ENCODE results near the gene NTMT1. TPM values are rescaled to one million over a fixed set of nuclear protein-coding genes. Genes with fewer than 3 reads are reported as not detected.

Gene NTMT1
- total RNA-seq, 2 donors from 2014 or later = 28.9 to 63.1 TPM

DNA sequence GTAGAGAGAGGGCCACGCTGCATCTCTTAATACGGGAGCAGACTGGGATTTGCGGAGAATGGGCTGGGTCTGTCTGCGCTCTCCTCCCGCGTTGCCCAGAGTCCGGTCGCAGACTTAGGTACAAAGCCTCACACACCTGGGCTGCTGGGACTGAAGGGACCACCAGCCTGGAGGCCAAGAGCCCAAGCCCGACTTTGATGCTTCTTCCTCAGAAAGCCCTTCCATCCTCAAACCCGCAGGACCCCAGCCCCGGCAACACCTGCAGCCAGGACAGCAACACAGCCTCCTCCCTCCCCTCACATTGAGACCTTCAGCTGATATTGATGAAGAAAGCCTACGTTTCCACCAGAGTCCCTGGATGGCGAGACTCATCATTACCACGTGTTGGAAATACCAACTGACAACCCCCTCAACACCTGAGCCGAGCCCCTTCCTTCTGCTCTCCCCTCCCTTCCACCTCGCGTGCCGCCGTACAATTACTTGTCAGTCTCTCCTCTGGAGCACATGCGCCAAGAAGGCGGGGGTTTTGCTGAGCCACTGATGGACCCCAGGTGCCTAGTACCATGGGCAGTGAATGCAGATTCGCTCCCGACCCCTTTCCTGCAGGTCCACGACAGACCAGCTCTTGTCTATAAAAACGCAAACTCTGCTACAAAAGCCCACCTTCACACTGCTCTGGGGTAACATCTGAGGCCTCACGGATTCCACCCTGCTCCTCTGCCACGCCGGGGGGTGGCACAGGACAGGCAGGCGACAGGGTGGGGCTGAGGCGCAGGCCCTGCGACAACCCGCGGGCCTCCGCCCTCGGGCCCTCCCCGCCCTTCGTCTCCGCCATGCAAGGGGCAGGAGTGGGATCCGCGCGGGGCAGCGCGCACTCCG, 15.1 kb downstream of the NTMT1 start:
- Mint-ChIP-seq H3K27me3 (no peaks in the 10 kb centered on the region), H3K4me3 (peak overlapping the region; percentile 93), H3K27ac (peak overlapping the region; percentile 61 to 63), H3K9me3 (no peaks in the 10 kb centered on the region), H3K36me3 (no peaks in the 10 kb centered on the region), H3K4me1 (ENCODE audit: low read depth in 2 of 2) (peaks cover 10 to 18% of the 10 kb centered on the region in 2 donors)
- no peak for DNase-seq (ENCODE audit: low spot score)
- ATAC-seq = peak in 1 of 2 donors; percentile 11

DNA sequence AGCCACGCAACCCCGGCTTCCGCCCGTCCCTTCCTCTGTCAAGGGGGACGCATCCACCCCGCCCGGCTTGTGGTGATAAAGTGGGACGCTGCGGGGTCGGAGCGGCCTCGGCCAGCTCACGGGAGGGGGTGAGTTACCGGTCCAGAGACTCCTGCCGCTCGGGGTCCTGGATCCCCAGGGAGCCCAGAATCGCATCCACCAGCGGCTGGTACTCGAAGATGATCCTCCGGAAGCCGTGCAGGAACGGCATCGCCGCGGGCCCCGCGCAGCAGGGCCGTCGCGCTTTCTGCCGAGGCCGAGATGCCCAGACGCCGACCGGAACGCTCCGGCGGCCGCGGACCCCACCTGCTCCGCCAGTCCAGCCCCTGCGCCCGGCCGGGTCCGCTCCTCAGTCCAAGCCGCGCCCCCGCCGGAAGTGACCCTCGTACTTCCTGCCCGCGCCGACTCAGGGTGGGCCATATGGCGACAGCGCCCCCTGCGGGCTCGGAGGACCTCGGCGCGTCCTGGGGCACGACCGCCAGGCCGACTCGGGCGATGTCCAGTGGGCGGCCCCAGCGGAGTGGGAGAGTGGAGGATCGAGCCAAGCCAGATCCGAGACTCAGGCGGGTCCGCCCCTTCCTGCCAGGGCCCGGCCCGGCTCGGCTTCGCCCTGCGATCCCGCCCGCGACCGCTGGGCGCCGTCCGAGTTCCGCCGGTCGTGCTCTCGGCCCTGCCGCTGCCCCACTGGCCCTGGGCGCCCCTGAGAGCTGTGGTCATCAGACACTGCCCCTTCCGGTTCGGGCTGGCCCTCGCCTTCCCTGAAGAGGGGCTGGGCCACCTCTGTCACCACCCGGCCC, 16.0 kb downstream of the NTMT1 start, which contains the start of gene ASB6:
Gene ASB6, minus strand, starts transcription at position 402 of the 836 bp plus-strand sequence. Its CDS starts 152 bp downstream, at position 250.
- peaks cover 10 to 18% of the 10 kb centered on the region in 2 donors for H3K4me1 Mint-ChIP-seq (ENCODE audit: low read depth in 2 of 2)
- peak within 1 kb of the TSS; percentile 93 for H3K4me3 Mint-ChIP-seq
- no peaks in the 10 kb centered on the region for H3K36me3 Mint-ChIP-seq
- DNase-seq (ENCODE audit: low spot score) (peak; percentile 99), ATAC-seq (peak; percentile 98 to 99)
- H3K27ac Mint-ChIP-seq = peak within 1 kb of the TSS; percentile 74 to 78
- no peaks in the 10 kb centered on the region for H3K27me3 Mint-ChIP-seq
- H3K9me3 Mint-ChIP-seq = no peaks in the 10 kb centered on the region

DNA sequence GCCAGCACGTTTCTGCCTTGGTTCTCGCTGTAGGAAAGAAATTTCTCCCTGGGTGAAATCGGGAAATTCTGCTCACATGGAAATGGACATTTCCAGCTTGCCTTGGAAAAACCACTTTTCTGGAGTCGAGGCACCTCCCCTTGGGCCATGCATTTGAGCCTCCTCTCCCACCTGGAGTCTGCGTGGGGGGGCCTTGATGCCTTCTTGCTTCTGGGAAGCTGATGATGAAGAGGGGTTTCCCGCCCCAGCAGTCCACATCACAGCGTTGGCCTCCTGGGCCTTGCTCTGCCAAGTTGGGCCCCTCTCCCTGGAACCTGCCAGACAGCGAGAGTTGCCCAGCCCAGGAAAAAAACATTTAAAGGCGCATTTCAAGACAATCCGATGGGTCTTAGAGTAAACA, 17.7 kb downstream of the NTMT1 start:
- Mint-ChIP-seq H3K4me3 (no peak overlapping the region), H3K9me3 (no peaks in the 10 kb centered on the region)
- no peak for DNase-seq (ENCODE audit: low spot score)

DNA sequence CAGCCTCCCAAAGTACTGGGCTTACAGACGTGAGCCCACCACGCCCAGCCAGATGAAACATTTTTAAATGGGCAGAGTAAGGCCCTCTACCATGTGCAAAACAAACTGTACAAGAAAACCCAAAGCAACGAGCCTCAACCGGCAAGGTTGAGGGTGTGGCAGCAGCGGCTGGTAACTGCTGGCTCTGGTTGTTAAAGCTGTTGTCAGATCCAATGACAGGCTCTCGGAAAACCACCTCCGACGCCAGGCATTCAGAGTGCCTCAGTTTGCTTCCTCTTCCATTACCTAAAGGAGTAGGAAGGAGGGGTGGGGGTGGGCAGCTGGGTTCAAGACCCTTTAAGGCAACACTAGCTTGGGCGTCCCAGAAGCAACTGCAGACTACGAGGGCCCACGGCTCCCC, 18.4 kb downstream of the NTMT1 start:
- Mint-ChIP-seq H3K4me1 (ENCODE audit: low read depth in 2 of 2) (peaks cover 10 to 13% of the 10 kb centered on the region in 2 donors), H3K36me3 (no peaks in the 10 kb centered on the region), H3K27me3 (no peaks in the 10 kb centered on the region), H3K27ac (no peak overlapping the region), H3K9me3 (no peaks in the 10 kb centered on the region), H3K4me3 (no peak overlapping the region)
- ATAC-seq (no peak), DNase-seq (ENCODE audit: low spot score) (no peak)

More for the DNA sequence above, 17.7 kb downstream of the NTMT1 start:
- H3K4me1 Mint-ChIP-seq (ENCODE audit: low read depth in 2 of 2) = peaks cover 10 to 13% of the 10 kb centered on the region in 2 donors
- H3K27ac Mint-ChIP-seq = no peak overlapping the region
- H3K36me3 Mint-ChIP-seq = no peaks in the 10 kb centered on the region
- no peak for ATAC-seq
- no peaks in the 10 kb centered on the region for H3K27me3 Mint-ChIP-seq

DNA sequence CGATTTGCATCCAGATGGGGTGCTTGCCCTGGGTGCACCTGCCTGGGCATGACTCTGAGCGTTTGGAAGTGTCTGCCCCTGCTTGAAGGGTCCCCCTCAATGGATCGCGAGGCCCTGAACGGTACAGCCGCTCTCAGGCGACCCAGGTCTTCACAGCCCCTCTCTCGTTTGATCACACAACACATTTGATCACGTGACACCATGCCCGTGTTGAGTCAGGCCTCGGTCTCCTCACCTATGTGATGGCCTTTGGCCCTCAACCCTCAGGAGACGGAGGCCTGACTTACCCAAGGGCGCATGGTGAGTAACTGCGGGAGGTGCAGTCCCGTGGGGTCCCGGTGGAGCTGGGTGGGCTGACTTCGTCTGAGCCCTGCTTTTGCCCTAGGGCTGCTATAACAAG, 18.9 kb downstream of the NTMT1 start:
- H3K36me3 Mint-ChIP-seq = no peaks in the 10 kb centered on the region
- no peak overlapping the region for H3K4me3 Mint-ChIP-seq
- ATAC-seq (no peak), DNase-seq (ENCODE audit: low spot score) (no peak)
- H3K9me3 Mint-ChIP-seq = no peaks in the 10 kb centered on the region
- H3K4me1 Mint-ChIP-seq (ENCODE audit: low read depth in 2 of 2) = peaks cover 10 to 12% of the 10 kb centered on the region in 2 donors
- H3K27me3 Mint-ChIP-seq = no peaks in the 10 kb centered on the region
- no peak overlapping the region for H3K27ac Mint-ChIP-seq

DNA sequence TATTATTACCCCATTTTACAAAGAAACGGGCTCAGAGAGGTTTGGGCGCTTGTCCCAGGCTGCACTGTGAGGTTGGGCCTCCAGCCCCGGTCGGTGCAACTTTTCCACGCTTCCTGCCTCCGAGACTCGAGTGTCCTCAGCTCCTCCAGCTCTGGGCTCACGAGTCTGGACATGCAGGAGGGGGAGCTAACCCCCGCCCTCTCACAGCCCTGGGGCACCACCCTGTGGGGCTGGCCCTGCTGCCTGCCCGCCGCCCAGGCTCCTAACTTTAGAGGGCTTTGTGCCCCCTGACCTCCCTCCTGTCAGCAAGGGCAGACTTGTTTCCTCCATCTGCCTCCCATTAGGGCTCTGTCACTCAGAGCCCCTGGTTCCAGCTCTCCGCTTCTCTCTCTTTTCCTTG, 20.3 kb downstream of the NTMT1 start:
- Mint-ChIP-seq H3K4me1 (ENCODE audit: low read depth in 2 of 2) (peaks cover 3 to 4% of the 10 kb centered on the region in 2 donors), H3K9me3 (no peaks in the 10 kb centered on the region), H3K27me3 (no peaks in the 10 kb centered on the region), H3K36me3 (no peaks in the 10 kb centered on the region), H3K4me3 (no peak overlapping the region), H3K27ac (no peak overlapping the region)
- DNase-seq (ENCODE audit: low spot score) = no peak
- no peak for ATAC-seq

DNA sequence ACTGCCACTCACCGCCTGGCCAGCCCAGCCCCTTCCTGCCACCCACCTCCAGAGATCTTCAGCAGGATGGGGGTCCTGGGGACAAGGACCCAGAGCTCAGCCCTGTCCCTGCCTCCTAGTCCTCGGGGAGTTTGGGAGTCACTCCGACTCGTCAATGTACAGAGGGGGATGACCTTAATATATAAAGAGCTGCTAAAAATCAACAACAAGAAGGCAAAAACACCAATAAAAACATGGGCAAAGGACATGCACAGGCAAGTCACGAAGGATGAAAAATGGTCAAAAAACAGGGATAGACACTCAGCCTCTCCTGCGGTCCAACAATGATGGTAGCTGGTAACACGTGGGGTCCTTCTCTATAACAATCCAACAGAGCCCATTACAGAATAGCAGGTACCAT, 20.7 kb downstream of the NTMT1 start:
- H3K36me3 Mint-ChIP-seq = no peaks in the 10 kb centered on the region
- H3K27me3 Mint-ChIP-seq = no peaks in the 10 kb centered on the region
- H3K9me3 Mint-ChIP-seq = no peaks in the 10 kb centered on the region
- ATAC-seq (no peak), DNase-seq (ENCODE audit: low spot score) (no peak)
- peaks cover 0 to 2% of the 10 kb centered on the region in 2 donors for H3K4me1 Mint-ChIP-seq (ENCODE audit: low read depth in 2 of 2)
- no peak overlapping the region for H3K4me3 Mint-ChIP-seq
- H3K27ac Mint-ChIP-seq = no peak overlapping the region

DNA sequence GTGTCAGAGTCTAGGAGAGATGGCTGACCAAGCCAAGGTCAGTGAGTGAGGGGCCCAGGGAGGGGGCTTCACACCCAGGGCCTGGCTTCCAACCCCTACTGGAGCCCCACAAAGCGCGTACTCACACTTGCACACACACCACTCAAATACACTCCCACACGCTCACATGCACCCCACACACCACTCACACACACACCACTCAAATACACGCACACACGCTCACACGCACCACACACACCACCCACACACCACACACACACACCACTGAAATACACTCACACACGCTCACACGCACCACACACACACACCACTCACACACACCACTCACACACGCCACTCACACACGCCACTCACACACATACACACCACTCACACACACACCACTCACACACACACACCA, 21.7 kb downstream of the NTMT1 start:
- ATAC-seq (no peak), DNase-seq (ENCODE audit: low spot score) (no peak)
- Mint-ChIP-seq H3K4me3 (no peak overlapping the region), H3K9me3 (no peaks in the 10 kb centered on the region), H3K27ac (no peak overlapping the region), H3K36me3 (no peaks in the 10 kb centered on the region), H3K4me1 (ENCODE audit: low read depth in 2 of 2) (peaks cover 0 to 2% of the 10 kb centered on the region in 2 donors), H3K27me3 (no peaks in the 10 kb centered on the region)

DNA sequence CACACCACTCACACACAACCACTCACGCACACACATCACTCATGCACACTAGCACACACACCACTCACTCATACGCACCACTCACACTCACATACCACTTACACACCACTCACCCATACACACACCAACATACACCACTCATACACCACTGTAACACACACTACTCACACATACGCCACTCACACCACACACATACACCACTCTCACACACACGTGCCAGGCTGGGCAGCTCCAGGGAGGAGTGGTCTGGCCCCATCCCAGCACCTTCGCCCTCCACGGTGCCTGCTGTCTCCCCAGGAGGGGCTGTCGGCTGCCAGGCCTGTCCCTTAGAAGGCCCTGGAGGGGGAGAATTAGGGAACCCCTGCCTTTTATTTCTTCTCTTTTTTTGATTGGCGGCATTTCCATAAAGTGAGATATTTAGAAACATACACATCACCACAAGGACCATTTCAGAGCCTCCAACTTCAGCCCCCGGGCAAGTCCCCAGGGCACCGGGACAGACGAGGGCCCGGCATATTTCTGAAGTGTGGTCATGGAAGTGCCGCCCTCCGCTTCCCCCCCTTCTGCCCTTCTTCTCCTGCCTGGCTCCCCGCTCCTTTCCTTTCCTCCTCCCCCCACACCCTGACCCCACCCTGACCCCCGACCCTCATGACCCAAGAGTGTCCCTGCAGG, 22.3 kb downstream of the NTMT1 start:
- peaks cover 0 to 2% of the 10 kb centered on the region in 2 donors for H3K4me1 Mint-ChIP-seq (ENCODE audit: low read depth in 2 of 2)
- no peak overlapping the region for H3K4me3 Mint-ChIP-seq
- no peaks in the 10 kb centered on the region for H3K36me3 Mint-ChIP-seq
- H3K27me3 Mint-ChIP-seq = no peaks in the 10 kb centered on the region
- no peak for DNase-seq (ENCODE audit: low spot score)
- ATAC-seq = peak; percentile 11 to 13
- H3K27ac Mint-ChIP-seq = no peak overlapping the region
- H3K9me3 Mint-ChIP-seq = no peaks in the 10 kb centered on the region

DNA sequence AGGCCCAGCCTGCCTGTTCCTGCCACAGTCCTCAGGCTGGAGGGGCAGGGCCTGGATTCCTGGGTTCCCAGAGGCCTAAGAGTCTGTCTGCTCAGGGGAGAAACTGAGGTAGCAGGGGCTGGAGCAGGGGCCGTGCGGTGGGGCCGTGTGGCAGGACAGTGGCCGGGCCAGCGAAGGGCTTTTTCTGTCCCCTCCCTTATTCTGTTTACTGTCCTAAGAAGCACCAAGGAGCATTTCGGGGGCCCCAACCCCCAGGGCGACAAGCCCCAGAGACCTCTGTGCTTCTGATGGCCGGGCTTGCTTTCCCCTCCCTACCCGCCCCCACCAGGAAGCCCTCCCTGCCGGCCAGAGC, 22.8 kb downstream of the NTMT1 start:
- Mint-ChIP-seq H3K36me3 (no peaks in the 10 kb centered on the region), H3K27ac (no peak overlapping the region), H3K4me3 (no peak overlapping the region), H3K27me3 (no peaks in the 10 kb centered on the region), H3K4me1 (ENCODE audit: low read depth in 2 of 2) (peaks cover 0 to 2% of the 10 kb centered on the region in 2 donors), H3K9me3 (no peaks in the 10 kb centered on the region)
- ATAC-seq (no peak), DNase-seq (ENCODE audit: low spot score) (no peak)

DNA sequence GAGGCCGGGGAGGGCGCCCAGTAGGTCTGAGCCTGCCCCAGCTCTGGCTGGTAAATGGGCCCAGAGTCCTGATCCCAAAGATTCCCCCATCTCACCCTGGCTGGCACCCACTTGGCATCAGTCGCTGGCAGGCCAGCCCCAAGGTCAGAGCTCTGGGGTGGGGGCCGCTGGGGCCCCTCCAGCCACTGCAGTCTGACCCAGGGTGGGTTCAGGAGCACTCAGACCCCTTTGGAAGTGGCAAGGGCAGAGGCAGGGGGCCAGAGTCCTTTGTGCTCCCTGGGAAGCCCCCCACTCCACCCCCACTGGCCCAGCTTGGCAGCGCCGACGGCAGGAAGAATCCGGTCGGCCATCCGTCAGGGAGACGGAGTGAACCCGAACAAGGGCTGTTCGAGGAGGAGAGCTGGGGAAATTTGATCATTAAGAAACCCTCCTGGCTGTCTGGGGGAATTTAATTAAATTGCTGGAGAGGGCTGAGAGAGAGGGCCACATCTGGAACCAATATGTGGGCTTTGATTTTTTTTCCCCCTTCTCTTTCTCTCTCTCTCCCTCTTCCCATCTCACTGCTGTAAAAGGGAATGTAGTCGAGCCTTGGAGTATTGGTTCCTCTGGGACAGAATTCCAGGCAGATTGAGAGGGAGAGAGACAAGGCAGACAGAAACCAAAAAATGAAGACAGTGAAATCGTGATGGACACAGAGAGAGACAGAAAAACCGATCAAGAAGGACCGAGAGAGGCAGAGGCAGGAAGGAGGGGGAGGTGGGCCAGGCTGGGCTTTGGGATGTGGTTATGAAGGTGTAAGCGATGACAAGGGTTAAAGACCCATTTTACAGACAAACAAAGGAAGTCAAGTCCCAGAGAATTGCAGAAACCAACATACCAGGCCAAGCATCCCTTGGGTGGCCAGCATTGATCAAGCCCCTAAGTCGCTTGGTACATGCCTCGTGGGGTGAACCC, 24.0 kb downstream of the NTMT1 start:
- no peak overlapping the region for H3K27ac Mint-ChIP-seq

DNA sequence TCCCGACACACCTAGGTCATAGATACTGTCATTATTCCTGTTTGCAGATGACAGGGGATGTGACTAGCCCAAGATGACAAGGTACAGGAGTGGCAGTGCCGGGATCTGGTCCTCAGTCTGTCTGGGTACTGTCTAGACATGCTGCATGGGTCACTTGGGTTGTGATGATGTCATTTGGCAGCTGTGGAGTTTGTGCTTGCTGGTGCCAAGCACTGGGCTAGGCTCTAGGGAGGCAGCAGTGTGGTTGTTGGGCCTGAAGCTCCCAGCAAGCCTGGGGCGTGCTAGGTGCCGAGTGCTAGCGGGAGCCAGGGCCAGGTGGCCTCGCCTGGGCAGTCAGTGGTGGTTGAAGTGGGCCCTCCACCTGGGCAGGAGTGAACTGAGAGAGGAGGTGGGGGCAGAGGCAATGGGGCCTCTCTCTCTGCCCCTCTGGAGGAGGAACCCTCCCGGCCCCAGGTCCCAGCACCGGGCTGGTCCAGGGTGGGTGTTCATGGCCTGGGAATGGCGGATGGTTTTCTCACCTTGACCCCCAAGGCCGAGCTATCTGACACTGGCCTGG, 24.8 kb downstream of the NTMT1 start:
- no peaks in the 10 kb centered on the region for H3K9me3 Mint-ChIP-seq
- H3K27me3 Mint-ChIP-seq = no peaks in the 10 kb centered on the region
- DNase-seq (ENCODE audit: low spot score) (no peak), ATAC-seq (peak in 1 of 2 donors; percentile 4)
- H3K27ac Mint-ChIP-seq = no peak overlapping the region
- H3K36me3 Mint-ChIP-seq = no peaks in the 10 kb centered on the region
- no peak overlapping the region for H3K4me3 Mint-ChIP-seq
- H3K4me1 Mint-ChIP-seq (ENCODE audit: low read depth in 2 of 2) = peaks cover 0 to 2% of the 10 kb centered on the region in 2 donors

More for the DNA sequence above, 24.0 kb downstream of the NTMT1 start:
- peaks cover 0 to 2% of the 10 kb centered on the region in 2 donors for H3K4me1 Mint-ChIP-seq (ENCODE audit: low read depth in 2 of 2)
- no peaks in the 10 kb centered on the region for H3K27me3 Mint-ChIP-seq
- H3K36me3 Mint-ChIP-seq = no peaks in the 10 kb centered on the region
- DNase-seq (ENCODE audit: low spot score) = no peak
- no peaks in the 10 kb centered on the region for H3K9me3 Mint-ChIP-seq
- H3K4me3 Mint-ChIP-seq = no peak overlapping the region
- no peak for ATAC-seq
